Naive thymus-derived CD4-positive, alpha-beta T cell (primary cell): ENCODE data around the gene AK8. TPM values are rescaled to one million over a fixed set of nuclear protein-coding genes. Genes with fewer than 3 reads are reported as not detected.

Source experiments
- ATAC-seq: fragments of 150-1000 bp; cut with Tn5 transposase; 2 replicates; pipeline ENCODE4 v1.10.0; 2021; ENCODE audit warnings: mild to moderate bottlenecking, moderate library complexity
- CTCF ChIA-PET: fragments of 350-600 bp; sonication (Branson Sonifier 250); formaldehyde crosslinking; loops from one replicate; lab custom pipeline; 2021; ENCODE audit warnings: antibody characterized with exemption; lab: Charles Lee
- POLR2A ChIA-PET: fragments of 350-600 bp; sonication (Branson Sonifier 250); formaldehyde crosslinking; loops from one replicate; lab custom pipeline; 2021; ENCODE audit warnings: antibody characterized with exemption, inconsistent platforms; lab: Charles Lee
- DNase-seq, 9 donors: peaks; one replicate each; pipeline versions ENCODE4 v3.0.0 to v3.0.0-alpha.2; 2020 to 2022; ENCODE audit warnings: mixed read lengths in 1 of 9
- H3K27ac ChIP-seq: one replicate; pipeline ENCODE4 v1.7.0; 2013; ENCODE audit warnings: mild to moderate bottlenecking, low read depth, low read length, moderate library complexity
- H3K27me3 ChIP-seq, 2 donors: one replicate each; pipeline ENCODE4 v1.7.0; 2013; ENCODE audit warnings: low read length in 2 of 2, mild to moderate bottlenecking in 2 of 2, moderate library complexity in 2 of 2; ENCODE audit not compliant: control insufficient read depth in 2 of 2, insufficient read depth in 2 of 2
- H3K36me3 ChIP-seq, 3 experiments: 1 replicate in 2 of 3; 2 replicates in 1 of 3; pipeline ENCODE4 v1.7.0; 2013; ENCODE audit warnings: low read length in 3 of 3, mild to moderate bottlenecking in 3 of 3, moderate library complexity in 1 of 3; ENCODE audit not compliant: insufficient read depth in 3 of 3, control insufficient read depth in 2 of 3
- H3K4me1 ChIP-seq, 2 donors: one replicate each; pipeline ENCODE4 v1.7.0; 2013; ENCODE audit warnings: low read length in 2 of 2, mild to moderate bottlenecking in 2 of 2, moderate library complexity in 1 of 2; ENCODE audit not compliant: control insufficient read depth in 2 of 2, insufficient read depth in 2 of 2
- H3K4me3 ChIP-seq: 2 replicates; pipeline ENCODE4 v1.7.0; 2013; ENCODE audit warnings: mild to moderate bottlenecking, low read length
- H3K9me3 ChIP-seq, 3 experiments: 1 replicate in 2 of 3; 2 replicates in 1 of 3; pipeline ENCODE4 v1.7.0; 2013; ENCODE audit warnings: low read length in 3 of 3; ENCODE audit not compliant: control insufficient read depth in 2 of 3
- H3K27ac Mint-ChIP-seq, 9 donors: one replicate each; pipeline ENCODE4 v1.8.0; 2020 to 2022; ENCODE audit warnings: mixed read lengths in 9 of 9, mild to moderate bottlenecking in 8 of 9, moderate library complexity in 5 of 9, inconsistent platforms in 2 of 9
- H3K27me3 Mint-ChIP-seq, 5 donors: one replicate each; pipeline ENCODE4 v1.8.0; 2021 to 2022; ENCODE audit warnings: mixed read lengths in 5 of 5, mild to moderate bottlenecking in 1 of 5
- H3K36me3 Mint-ChIP-seq, 5 donors: one replicate each; pipeline ENCODE4 v1.8.0; 2020 to 2022; ENCODE audit warnings: mixed read lengths in 5 of 5, mild to moderate bottlenecking in 3 of 5, inconsistent platforms in 1 of 5
- H3K4me1 Mint-ChIP-seq, 7 donors: one replicate each; pipeline ENCODE4 v1.8.0; 2020 to 2022; ENCODE audit warnings: mixed read lengths in 7 of 7, mild to moderate bottlenecking in 3 of 7, inconsistent platforms in 1 of 7
- H3K4me3 Mint-ChIP-seq, 10 donors: one replicate each; pipeline ENCODE4 v1.8.0; 2020 to 2022; ENCODE audit warnings: mild to moderate bottlenecking in 10 of 10, mixed read lengths in 10 of 10, moderate library complexity in 6 of 10, inconsistent platforms in 2 of 10
- H3K9me3 Mint-ChIP-seq, 11 donors: one replicate each; pipeline ENCODE4 v1.8.0; 2020 to 2022; ENCODE audit warnings: mixed read lengths in 11 of 11, mild to moderate bottlenecking in 4 of 11, inconsistent platforms in 1 of 11, moderate library complexity in 1 of 11
- intact Hi-C, 2 donors: fragments of 100-400 bp; cut with micrococcal nuclease; formaldehyde crosslinking; loops; one replicate each; pipeline ENCODE4 v1.15.1; 2023
- polyA plus RNA-seq, 2 donors: library from polyadenylated mRNA; unstranded; fragments of 300-500 nt; fragmentation: Illumina TruSeq; gene quantifications; one replicate each; pipeline ENCODE4 v1.2.3, GENCODE V29; 2021
- total RNA-seq, 6 experiments: library from RNA in 5 of 6; stranded (reverse) in 5 of 6; gene quantifications; 1 replicate in 5 of 6; 2 replicates in 1 of 6; pipeline ENCODE4 v1.2.3 and lab custom pipeline; 2021 to 2026

The AK8 gene
- total and polyA plus RNA-seq, 7 experiments from 2014 or later, result 0.10 to 0.20 (median 0.12) TPM; not detected in 4

DNA sequence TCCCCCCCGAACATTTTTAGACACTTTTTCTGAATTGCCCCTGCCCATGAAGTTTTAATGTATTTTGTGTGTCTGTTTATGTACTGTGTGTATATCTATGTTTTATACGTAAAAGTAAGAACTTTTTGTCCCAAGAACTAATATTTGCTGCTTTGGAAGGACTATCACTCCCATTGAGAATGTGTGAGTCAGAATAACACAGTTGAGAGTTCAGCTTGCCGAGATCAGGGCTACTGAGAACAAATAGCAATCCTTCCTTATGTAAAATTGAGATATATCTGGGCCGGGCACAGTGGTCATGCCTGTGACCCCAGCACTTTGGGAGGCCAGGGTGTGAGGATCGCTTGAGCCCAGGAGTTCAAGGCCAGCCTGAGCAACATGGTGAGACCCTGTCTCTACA, 196.5 kb downstream of the AK8 start:
- Histone ChIP-seq H3K4me3 (no peak overlapping the region), H3K4me1 (no peaks in the 10 kb centered on the region), H3K36me3 (peaks cover 13 to 58% (median 19%) of the 10 kb centered on the region in 3 experiments), H3K9me3 (no peaks in the 10 kb centered on the region), H3K27ac (no peak overlapping the region), H3K27me3 (no peaks in the 10 kb centered on the region)
- no peak overlapping the region for H3K4me3 Mint-ChIP-seq
- DNase-seq (no peak), ATAC-seq (no peak)
- H3K9me3 Mint-ChIP-seq, result no peaks in the 10 kb centered on the region
- peaks cover 22 to 49% (median 30%) of the 10 kb centered on the region in 5 donors for H3K36me3 Mint-ChIP-seq
- intact Hi-C loops, result no loop called here
- ChIA-PET CTCF (no interaction called here), POLR2A (no interaction called here)
- H3K4me1 Mint-ChIP-seq, result peaks cover 12 to 51% (median 20%) of the 10 kb centered on the region in 7 donors
- H3K27me3 Mint-ChIP-seq, result no peaks in the 10 kb centered on the region
- H3K27ac Mint-ChIP-seq, result peak overlapping the region in 1 of 9 donors; percentile 84

DNA sequence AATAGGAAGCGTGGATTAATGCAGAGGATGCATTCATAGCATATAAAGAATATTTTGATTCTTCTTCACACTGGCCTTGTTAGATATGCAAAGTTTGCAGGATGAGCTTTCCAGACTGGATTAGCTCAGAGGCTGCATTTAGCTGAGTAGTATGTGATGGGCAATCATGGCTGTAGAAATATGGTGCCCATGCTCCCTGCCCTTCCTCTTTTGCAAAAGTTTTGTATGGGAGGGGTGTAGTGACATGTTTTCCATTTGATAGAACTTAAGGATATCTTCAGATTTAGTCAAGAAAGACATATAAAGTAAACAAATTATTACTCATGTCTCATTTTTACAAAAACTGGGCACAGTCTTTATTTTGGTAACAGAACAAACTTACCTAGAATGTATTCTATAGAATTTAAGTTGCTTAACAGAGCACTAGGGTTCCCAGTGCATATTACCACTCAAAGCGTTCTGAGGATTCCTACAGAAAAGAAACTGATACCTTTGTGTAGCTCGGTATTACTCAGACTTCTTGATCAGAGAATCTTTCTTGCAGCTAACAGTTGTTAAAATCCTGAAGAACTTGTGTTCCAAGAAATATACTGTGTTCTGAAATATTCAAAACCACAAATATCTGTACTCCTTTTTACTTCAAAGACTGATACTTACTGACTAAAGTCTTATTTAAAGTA, 198.0 kb downstream of the AK8 start:
- Mint-ChIP-seq H3K36me3 (peaks cover 22 to 40% (median 29%) of the 10 kb centered on the region in 5 donors), H3K4me3 (peak overlapping the region in 1 of 10 donors; percentile 48), H3K4me1 (peaks cover 13 to 51% (median 23%) of the 10 kb centered on the region in 7 donors), H3K9me3 (no peaks in the 10 kb centered on the region), H3K27me3 (no peaks in the 10 kb centered on the region), H3K27ac (peak overlapping the region in 1 of 9 donors; percentile 73)
- Histone ChIP-seq H3K27ac (no peak overlapping the region), H3K9me3 (no peaks in the 10 kb centered on the region), H3K4me3 (no peak overlapping the region), H3K4me1 (no peaks in the 10 kb centered on the region), H3K27me3 (no peaks in the 10 kb centered on the region), H3K36me3 (peaks cover 13 to 46% (median 19%) of the 10 kb centered on the region in 3 experiments)
- intact Hi-C loops, result no loop called here
- DNase-seq (no peak), ATAC-seq (no peak)
- CTCF ChIA-PET, result interaction anchor here (0.6 kb wide), 1 partner anchor 208 kb away, joined by 3 read pairs; no protein-coding TSS in a partner anchor
- POLR2A ChIA-PET, result no interaction called here

DNA sequence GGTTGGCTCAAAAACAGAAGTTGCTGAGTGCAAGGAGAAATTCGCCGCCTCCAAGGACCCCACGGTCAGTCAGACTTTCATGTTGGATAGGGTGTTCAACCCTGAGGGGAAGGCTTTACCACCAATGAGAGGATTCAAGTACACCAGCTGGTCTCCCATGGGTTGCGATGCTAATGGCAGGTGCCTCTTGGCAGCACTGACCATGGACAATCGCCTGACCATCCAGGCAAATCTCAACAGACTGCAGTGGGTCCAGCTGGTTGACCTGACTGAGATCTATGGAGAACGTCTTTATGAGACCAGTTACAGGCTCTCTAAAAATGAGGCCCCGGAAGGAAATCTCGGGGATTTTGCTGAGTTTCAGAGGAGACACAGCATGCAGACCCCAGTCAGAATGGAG, 200.1 kb downstream of the AK8 start:
- peaks cover 11 to 33% (median 20%) of the 10 kb centered on the region in 5 donors for H3K36me3 Mint-ChIP-seq

More for the DNA sequence above, 200.1 kb downstream of the AK8 start:
- Mint-ChIP-seq H3K27me3 (no peaks in the 10 kb centered on the region), H3K27ac (no peak overlapping the region), H3K4me1 (peaks cover 20 to 49% (median 42%) of the 10 kb centered on the region in 7 donors), H3K9me3 (no peaks in the 10 kb centered on the region), H3K4me3 (no peak overlapping the region)
- no peak for ATAC-seq
- POLR2A ChIA-PET, result interaction anchor here (0.6 kb wide), 1 partner anchor 64 kb away, joined by 3 read pairs; no protein-coding TSS in a partner anchor
- H3K4me3 ChIP-seq, result no peak overlapping the region
- no peaks in the 10 kb centered on the region for H3K9me3 ChIP-seq
- CTCF ChIA-PET, result no interaction called here
- DNase-seq, result no peak
- intact Hi-C loops, result no loop called here
- peaks cover 3 to 30% (median 19%) of the 10 kb centered on the region in 3 experiments for H3K36me3 ChIP-seq
- H3K27me3 ChIP-seq, result no peaks in the 10 kb centered on the region
- no peaks in the 10 kb centered on the region for H3K4me1 ChIP-seq
- no peak overlapping the region for H3K27ac ChIP-seq

Other genes with a start within 250 kb of the AK8 start
- 10 to 100 TPM; 13.9 to 28.0 (median 18.7) TPM for gene DDX31, start 208.3 kb downstream of the AK8 start, total RNA-seq
- gene DDX31, start 208.3 kb downstream of the AK8 start, polyA plus RNA-seq, result 10 to 100 TPM in 1 of 2 donors, 1 to 10 TPM in 1; 8.2 to 13.2 TPM
- gene GTF3C4, start 207.8 kb downstream of the AK8 start, total RNA-seq, result 10 to 100 TPM in 4 of 5 experiments, 1 to 10 TPM in 1; 9.9 to 16.7 (median 13.4) TPM
- 1 to 10 TPM; 3.6 to 5.0 TPM for gene GTF3C4, start 207.8 kb downstream of the AK8 start, polyA plus RNA-seq
- gene SPACA9, start 614 bp upstream of the AK8 start, total RNA-seq, result 1 to 10 TPM in 4 of 5 experiments, under 1 TPM in 1; 0.61 to 2.5 (median 1.1) TPM
- gene SPACA9, start 614 bp upstream of the AK8 start, polyA plus RNA-seq, result 1 to 10 TPM; 2.2 to 3.1 TPM
- 10 to 100 TPM; 38.1 to 98.3 (median 59.6) TPM for gene TSC1, start 66.3 kb upstream of the AK8 start, total RNA-seq
- gene TSC1, start 66.3 kb upstream of the AK8 start, polyA plus RNA-seq, result 10 to 100 TPM in 1 of 2 donors, 1 to 10 TPM in 1; 9.9 to 14.7 TPM
- 1 to 10 TPM in 1 of 5 experiments, under 1 TPM in 1, not detected in 3; 0.21 to 2.7 TPM for gene GFI1B, start 100.4 kb upstream of the AK8 start, total RNA-seq
- gene GFI1B, start 100.4 kb upstream of the AK8 start, polyA plus RNA-seq, result not detected
- 10 to 100 TPM; 43.9 to 77.9 (median 73.9) TPM for gene GTF3C5, start 152.7 kb upstream of the AK8 start, total RNA-seq
- 10 to 100 TPM; 39.9 to 48.8 TPM for gene GTF3C5, start 152.7 kb upstream of the AK8 start, polyA plus RNA-seq
- gene CEL, start 183.7 kb upstream of the AK8 start, total RNA-seq, result 1 to 10 TPM in 3 of 5 experiments, under 1 TPM in 2; 0.32 to 2.3 (median 2.2) TPM
- not detected for gene CEL, start 183.7 kb upstream of the AK8 start, polyA plus RNA-seq
- 100 to 1,000 TPM in 2 of 5 experiments, 10 to 100 TPM in 3; 73.9 to 123 (median 79.7) TPM for gene RALGDS, start 243.0 kb upstream of the AK8 start, total RNA-seq
- 10 to 100 TPM; 17.8 to 35.7 TPM for gene RALGDS, start 243.0 kb upstream of the AK8 start, polyA plus RNA-seq